ENCODE measurements around the gene ZNF584. TPM values are rescaled to one million over a fixed set of nuclear protein-coding genes. Genes with fewer than 3 reads are reported as not detected.

Gene ZNF584
- total RNA-seq, 1 donor from 2014 or later = 16.0 TPM

GRCh38 chr19:58382997-58383603 lies 25.3 kb upstream of the ZNF584 start:
- DNase-seq (ENCODE audit: low spot score) (peak; percentile 53), ATAC-seq (no peak)
- intact Hi-C loops (cut with DNase I) = no loop called here

- ATAC-seq = no peak
- intact Hi-C loops (cut with DNase I) = no loop called here
- DNase-seq (ENCODE audit: low spot score) = peak; percentile 52
Measured at GRCh38 chr19:58385313-58385890, 23.0 kb upstream of the ZNF584 start.

- intact Hi-C loops (cut with DNase I) = no loop called here
- ATAC-seq (peak; percentile 1), DNase-seq (ENCODE audit: low spot score) (peak; percentile 59)
Measured at GRCh38 chr19:58385891-58386575, 22.4 kb upstream of the ZNF584 start.

- DNase-seq (ENCODE audit: low spot score) (peak; percentile 97), ATAC-seq (peak; percentile 98)
- intact Hi-C loops (cut with DNase I) = no loop called here
Measured at GRCh38 chr19:58386576-58387337, 21.7 kb upstream of the ZNF584 start, which contains the start of gene RPS5. TSS of gene RPS5 (plus strand) at chr19:58387269. CDS start at chr19:58388138, 869 bp downstream.

DNA sequence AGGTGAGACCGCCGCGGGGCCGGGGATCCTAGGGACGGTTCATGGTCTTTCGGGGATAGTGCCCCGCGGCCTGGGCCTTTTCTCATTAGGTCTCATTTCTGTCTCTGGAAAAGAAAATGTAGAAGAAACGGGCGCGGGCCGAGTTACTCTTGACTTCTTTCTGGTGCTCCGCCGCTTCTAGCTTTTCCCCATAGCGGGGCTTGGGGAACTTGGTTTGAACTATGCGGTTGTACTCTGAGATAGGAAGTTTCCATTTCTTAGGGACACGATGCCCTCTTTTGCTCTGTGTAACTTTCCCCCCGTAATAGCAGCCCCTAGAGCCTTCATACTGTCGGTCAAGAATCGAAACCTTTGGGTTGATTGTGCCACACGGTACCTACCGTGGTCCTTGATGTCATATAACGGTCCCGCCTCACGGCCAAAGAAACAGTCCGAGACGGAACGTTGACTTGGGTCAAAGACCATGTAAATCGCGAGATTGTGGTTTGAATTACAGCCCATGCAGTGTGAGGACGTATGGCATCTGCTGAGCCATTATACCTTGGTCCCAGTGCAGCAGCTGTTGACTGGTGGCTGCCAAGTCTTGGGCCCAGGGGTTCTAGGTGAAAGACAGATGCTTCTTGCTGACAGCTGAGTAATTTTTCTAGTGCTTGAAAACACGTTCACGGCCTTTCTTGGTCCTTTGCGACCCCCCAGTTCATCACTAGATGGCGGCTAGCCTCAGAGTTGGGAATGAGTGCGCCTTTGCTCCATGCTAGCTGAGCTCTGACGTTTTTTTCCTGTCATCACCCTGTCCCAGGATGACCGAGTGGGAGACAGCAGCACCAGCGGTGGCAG lies 20.9 kb upstream of the ZNF584 start:
- DNase-seq (ENCODE audit: low spot score) (no peak), ATAC-seq (no peak)
- intact Hi-C loops (cut with DNase I) = no loop called here

DNA sequence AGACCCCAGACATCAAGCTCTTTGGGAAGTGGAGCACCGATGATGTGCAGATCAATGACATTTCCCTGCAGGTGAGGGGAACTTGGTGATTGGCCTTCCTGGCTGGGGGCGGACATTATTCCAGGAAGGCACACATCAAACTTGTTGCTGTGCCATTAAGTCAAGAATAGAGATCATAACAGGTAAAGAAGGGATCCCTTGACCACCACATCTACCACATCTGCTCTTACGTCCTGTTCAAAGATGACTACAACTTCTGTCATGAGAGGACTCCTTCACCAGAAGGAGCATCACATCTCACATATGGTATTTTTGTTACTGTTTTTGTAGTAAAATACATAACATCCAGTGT lies 20.3 kb upstream of the ZNF584 start:
- DNase-seq (ENCODE audit: low spot score) (no peak), ATAC-seq (no peak)
- intact Hi-C loops (cut with DNase I) = no loop called here

DNA sequence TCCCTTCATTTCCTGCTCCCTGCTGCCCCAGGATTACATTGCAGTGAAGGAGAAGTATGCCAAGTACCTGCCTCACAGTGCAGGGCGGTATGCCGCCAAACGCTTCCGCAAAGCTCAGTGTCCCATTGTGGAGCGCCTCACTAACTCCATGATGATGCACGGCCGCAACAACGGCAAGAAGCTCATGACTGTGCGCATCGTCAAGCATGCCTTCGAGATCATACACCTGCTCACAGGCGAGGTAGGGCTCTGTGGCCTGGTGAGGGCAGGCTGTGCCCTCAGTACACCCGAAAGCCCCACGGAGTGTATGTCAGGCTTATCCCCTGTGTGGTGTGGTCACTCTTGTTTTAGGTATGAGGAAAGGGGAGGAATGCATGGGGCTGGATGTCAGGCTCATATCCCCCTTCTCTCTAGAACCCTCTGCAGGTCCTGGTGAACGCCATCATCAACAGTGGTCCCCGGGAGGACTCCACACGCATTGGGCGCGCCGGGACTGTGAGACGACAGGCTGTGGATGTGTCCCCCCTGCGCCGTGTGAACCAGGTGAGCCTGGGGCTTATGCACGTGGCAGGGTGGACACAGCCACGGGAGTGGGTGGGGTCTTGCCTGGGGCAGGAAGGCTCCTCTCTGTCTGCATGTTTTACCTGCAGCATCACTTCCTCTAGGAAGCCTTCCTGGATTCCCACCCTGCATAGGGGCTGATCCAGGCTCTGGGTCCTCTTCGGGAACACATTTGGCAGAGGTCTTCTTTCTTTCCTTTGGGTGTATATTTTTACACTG lies 15.3 kb upstream of the ZNF584 start:
- ATAC-seq = no peak
- DNase-seq (ENCODE audit: low spot score) = no peak
- intact Hi-C loops (cut with DNase I) = no loop called here

DNA sequence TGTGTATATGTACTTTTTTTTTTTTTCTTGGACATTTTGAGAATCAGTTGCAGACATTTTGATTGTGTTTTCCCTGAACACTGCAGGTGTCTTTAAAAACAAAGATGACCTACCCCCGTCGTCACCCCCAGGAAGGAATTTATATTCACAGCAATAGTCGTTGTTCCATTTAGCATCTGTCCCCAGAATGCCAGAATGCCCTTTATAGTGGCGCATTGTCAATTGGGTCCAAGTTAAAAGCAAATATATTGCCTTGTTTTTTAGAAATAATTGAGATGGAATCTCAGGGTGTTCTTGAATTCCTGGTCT lies 14.8 kb upstream of the ZNF584 start:
- no peak for DNase-seq (ENCODE audit: low spot score)
- intact Hi-C loops (cut with DNase I) = no loop called here
- no peak for ATAC-seq

DNA sequence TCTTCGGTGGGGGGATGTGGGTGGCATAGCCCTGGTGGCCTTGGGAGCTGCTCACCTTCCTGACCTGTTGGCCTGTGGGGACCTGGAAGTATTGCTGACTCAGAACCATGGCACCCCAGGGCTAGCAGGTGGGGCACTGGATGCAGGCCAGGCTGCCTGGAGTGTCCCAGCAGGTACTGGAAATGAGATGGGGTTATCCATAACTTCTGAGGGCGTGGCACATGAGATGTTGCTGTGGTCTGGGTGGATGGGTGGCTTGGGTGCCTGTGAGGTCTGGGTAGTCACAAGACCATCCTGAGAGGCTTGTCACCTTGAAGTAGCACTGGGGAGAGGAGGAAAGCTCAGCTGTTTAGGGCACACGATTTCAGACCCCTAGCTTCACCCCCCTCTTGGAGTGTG lies 13.6 kb upstream of the ZNF584 start:
- intact Hi-C loops (cut with DNase I) = no loop called here
- ATAC-seq (no peak), DNase-seq (ENCODE audit: low spot score) (no peak)

DNA sequence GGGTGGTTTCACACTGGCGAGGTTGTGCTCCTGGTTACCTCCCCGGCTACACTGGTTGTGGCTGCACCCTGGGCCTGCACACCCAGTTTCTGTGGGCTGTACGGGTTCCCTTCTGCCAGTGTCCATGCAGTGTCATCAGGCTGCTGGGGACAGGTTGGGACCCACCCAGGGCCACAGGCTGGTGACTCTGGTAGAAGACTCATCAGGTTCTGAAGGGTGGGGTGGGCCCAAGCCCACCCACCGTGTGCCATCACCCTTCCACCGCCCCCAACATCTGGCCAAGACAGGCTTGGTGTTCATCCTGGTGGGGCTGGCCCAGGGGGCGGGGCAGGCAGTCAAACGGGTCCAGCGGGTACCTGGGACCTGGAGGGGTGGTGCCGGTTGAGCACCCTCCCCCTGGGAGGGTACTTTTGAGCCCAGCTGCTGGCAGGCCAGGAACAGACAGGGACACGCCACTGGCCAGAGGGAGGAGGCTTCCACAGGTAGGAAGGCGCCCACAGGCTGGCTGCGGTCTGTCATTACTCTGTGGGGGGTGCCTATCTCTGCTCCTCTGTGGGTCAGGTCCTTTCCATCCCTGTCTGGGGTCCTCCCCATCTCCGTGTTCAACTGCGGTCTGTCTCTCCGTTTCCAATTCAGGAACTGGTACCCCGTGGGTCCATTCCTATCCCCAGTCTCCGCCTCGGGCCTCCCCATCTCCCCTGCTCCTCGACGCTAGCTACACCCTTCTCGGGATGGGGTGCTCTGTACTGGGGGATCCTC lies 13.1 kb upstream of the ZNF584 start, which contains the start of gene RNF225:
Gene RNF225 (plus strand): TSS at position 437 of the 759 bp plus-strand sequence. CDS start 434 bp downstream, outside the sequence.
- intact Hi-C loops (cut with DNase I) = no loop called here
- ATAC-seq = no peak
- no peak for DNase-seq (ENCODE audit: low spot score)

DNA sequence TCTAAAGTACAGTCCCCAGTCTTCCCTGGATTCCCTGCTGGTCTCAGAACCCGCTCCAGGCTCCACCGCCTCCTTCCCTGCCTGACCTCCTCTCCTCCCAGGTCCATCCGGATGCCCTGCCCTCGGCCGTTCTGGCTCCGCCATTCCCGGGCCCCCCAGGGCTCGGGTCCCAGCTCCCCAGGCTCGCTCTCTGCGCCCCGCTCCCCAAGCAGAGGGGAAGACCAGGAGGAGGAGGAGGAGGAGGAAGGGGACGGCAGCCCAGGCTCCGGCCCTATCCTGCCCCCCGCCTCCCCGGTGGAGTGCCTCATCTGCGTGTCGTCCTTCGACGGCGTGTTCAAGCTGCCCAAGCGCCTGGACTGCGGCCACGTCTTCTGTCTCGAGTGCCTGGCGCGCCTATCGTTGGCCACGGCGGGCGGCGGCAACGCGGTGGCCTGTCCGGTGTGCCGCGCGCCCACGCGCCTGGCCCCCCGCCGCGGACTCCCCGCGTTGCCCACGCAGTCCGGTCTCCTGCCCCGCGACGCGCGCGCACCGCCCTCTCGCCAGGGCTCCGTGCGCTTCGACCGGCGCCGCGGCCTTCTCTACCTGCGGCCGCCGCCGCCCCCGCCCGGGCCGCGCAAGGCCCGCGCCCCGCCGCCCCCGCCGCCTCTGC lies 12.3 kb upstream of the ZNF584 start:
- intact Hi-C loops (cut with DNase I) = no loop called here
- ATAC-seq (no peak), DNase-seq (ENCODE audit: low spot score) (no peak)

GRCh38 chr19:58396691-58397532 lies 11.5 kb upstream of the ZNF584 start:
- ATAC-seq = no peak
- DNase-seq (ENCODE audit: low spot score) = no peak
- intact Hi-C loops (cut with DNase I) = no loop called here

GRCh38 chr19:58397533-58398037 lies 10.9 kb upstream of the ZNF584 start:
- intact Hi-C loops (cut with DNase I) = no loop called here
- DNase-seq (ENCODE audit: low spot score) = no peak
- no peak for ATAC-seq

GRCh38 chr19:58398087-58398486 lies 10.4 kb upstream of the ZNF584 start:
- DNase-seq (ENCODE audit: low spot score) (no peak), ATAC-seq (no peak)
- intact Hi-C loops (cut with DNase I) = no loop called here

GRCh38 chr19:58398545-58398944 lies 9.9 kb upstream of the ZNF584 start:
- no peak for DNase-seq (ENCODE audit: low spot score)
- ATAC-seq = no peak
- intact Hi-C loops (cut with DNase I) = no loop called here

GRCh38 chr19:58399903-58400302 lies 8.5 kb upstream of the ZNF584 start:
- DNase-seq (ENCODE audit: low spot score) = no peak
- ATAC-seq = no peak
- intact Hi-C loops (cut with DNase I) = no loop called here
